ENCODE data around the gene RFTN2. TPM values are rescaled to one million over a fixed set of nuclear protein-coding genes. Genes with fewer than 3 reads are reported as not detected.
A peak's percentile ranks its signal among the peaks of the same experiment; 100 is the strongest.
"Not testable (repeated sequence)": the region's sequence is repeated elsewhere in the genome, so short reads cannot be mapped to it uniquely, and the experiment has no call there.

RFTN2 gene
- total RNA-seq, 1 donor from 2014 or later = 27.1 TPM

DNA sequence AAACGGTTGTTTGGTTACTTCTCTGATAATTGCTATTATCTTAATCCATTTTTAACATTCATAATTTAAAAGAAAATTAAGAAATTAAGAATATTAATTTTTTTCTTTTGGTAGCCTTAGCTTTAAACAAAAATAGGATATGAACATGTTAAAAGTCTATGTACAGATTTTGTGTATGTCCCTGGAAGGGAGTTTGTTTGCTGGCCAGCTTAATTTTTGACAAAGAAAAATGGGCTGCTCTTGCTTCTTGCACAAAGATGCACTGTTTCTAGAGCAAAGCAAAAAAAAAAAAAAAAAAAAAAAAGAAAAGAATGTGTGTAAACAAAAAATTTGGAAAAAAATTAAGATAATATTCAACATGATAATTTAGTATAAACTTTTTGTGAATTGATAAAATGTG is 1.3 kb downstream of the RFTN2 start:
- peak; percentile 5 for DNase-seq

DNA sequence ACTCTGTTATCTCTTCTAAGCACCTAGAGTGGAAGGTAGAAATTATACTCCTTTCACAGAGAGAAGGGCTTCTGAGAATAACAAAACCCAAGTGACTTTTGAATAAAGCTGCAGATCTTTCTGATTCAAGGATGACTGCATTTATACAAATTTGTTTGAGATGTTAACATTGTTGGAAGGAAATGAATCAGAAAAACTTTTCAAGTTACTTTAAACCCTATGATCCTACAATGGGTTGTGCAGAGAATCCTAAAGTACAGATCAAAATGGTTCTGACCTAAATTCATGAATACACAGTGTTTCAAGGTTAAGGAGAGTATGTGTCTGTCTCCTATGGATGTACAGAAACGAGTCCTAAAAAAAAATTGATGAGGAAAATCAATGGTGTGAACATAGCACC is 1.8 kb downstream of the RFTN2 start:
- peak; percentile 14 for DNase-seq

DNA sequence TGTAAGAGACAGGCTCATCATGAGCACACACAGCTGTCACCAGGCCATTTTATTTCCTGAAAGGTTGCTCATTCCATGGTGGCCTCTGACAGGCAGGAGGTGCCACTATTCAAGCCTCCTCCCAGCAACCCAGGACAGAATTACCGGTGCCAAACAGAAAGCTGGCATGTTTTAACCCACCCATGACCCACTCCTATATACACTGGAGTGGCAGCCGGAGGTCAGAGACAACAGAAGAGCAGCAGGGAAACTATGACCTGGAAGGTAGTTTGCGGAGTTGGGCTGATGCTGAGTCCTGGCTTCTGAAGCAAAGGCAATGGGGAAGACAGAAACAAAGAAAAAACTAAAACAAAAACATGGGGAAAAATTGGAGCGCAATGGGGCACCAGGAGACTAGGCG is 2.3 kb downstream of the RFTN2 start:
- DNase-seq = no peak

DNA sequence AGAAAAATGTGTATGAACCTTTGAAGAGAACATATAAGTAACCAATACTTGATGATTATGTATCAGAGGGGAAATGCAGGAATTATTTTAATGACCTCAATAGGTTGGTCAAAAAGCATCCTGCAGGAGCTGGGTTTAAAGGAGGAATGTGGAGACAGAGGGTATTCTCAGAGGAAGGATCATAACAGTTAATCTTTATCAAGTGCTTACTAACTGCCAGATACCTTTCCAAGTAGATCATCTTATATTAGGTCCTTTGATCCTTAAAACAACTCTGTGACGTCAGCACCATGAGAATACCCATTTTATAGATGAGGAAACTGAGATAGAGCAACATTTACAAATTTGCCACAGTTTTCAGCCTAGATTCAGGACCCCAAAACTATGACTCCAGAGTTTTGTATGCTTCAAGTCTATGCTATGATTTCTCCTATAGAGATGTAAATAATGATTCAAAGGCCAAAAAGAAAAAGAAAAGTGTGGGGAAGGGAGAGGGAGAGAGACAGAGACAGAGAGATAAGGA is 3.0 kb downstream of the RFTN2 start:
- DNase-seq = no peak

DNA sequence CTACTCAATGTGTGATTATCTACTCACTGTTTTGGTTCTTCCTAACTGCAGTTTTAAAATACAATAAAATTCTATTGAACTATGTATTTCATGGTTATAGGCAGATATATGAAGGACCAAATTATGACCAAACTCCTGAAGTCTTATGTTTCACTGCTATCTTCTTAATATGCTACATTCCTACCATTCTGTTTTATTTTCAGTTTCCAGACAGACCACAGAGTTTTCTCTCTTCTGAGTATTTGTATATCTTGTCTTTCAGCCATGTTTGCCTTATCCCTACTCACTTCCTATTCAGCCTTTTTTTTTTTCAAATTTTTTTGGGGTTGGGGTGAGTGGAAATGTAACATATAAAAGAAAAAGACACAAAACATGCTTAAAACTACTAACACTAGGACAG is 6.3 kb downstream of the RFTN2 start:
- DNase-seq = no peak

DNA sequence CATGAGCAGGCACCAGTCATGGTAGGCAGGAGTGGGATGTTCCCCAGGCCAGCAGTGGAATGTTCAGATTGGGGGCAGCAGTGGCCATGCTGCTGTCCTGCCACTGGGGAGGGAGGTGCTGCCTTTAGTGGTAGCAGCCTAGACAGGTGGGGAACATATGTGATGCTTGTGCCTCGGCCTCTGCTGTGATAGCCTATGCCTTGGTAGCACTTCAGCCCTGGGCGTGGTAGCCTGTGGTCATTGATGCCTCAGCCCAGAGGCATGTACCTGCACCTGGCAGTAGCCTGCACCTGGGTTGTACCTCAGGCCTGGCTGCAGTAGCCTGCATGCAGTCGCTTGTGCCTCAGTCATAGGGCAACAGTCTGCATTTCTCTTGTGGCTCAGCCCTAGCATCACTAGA is 7.1 kb downstream of the RFTN2 start:
- no peak for DNase-seq

DNA sequence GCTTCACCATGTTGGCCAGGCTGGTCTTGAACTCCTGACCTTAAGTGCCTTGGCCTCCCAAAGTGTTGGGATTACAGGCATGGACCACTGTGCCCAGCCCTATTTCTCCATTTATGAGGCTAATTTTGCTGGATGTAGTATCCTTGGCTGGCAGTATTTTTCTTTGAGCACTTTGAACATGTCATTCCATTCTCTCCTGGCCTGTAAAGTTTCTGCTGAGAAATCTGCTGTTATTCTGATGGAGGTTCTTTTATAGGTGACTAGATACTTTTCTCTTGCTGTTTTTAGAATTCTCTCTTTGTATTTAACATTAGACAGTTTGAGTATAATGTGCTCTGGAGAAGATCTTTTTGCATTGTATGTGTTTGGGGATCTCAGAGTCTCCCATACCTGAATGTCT is 9.1 kb downstream of the RFTN2 start:
- DNase-seq = no peak

DNA sequence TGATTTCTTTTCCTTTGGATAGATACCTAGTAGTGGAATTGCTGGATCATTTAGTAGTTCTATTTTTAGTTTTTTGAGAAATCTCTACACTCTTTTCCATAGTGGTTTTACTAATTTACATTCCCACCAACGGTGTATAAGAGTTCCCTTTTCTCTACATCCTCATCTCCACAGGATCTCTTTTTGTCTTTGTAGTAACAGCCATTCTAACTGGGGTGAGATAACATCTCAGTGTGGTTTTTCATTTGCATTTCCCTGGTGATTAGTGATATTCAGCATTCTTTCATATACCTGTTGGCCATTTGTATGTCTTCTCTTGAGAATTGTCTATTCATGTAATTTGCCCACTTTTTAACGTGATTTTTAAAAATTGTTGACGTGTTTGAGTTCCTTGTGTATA is 13.8 kb downstream of the RFTN2 start:
- DNase-seq = no peak

DNA sequence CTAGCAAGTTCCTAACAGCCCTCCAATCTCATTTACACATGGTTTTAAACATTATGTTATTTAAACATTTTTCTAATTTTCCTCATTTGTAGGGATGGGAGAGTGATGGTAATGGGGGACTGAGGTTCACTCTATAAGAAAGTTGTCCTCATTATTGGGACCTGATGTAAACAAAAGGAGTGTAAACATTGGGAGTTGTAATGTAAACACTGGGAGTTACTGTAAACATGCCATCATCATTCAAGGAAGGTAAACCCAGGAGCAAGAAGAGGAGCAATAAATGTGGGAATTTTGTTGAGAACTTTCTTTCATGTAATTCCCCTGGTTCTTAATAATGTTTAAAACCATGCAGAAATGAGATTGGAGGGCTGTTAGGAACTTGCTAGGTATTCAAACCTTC is 17.8 kb downstream of the RFTN2 start:
- no peak for DNase-seq

DNA sequence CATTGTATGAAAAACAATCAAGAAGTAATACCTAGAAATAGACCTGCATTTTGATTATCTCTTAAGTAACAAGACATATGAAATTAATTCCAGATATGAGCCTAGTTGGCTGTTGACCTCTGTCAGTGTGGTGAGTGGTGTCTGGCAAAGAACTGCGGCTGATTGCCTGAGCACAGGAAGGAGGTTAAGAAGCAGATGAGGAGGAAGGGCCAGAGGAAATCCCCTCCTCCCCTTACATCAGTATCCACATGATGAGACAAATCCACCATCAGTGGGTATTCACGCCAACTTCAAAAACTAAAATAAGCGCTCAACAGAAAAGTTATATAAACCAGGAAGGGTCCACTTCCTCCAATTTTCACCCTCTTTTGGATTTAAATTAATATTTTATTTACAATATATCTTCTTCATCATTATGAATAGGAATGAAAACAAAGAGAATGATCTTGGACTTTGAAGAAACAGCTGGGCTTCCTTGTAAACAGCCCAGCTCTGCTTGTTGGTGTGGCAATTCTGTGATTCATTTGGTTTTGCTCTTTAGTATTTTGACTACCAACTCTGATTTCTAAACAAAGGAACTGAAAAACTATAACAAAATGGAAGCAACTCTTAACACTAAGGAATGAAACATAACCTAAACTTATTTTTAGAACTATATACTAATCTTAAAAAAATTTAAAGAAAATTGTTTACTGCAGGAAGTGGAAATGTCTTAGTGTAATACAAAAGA is 27.3 kb downstream of the RFTN2 start:
- DNase-seq = no peak

DNA sequence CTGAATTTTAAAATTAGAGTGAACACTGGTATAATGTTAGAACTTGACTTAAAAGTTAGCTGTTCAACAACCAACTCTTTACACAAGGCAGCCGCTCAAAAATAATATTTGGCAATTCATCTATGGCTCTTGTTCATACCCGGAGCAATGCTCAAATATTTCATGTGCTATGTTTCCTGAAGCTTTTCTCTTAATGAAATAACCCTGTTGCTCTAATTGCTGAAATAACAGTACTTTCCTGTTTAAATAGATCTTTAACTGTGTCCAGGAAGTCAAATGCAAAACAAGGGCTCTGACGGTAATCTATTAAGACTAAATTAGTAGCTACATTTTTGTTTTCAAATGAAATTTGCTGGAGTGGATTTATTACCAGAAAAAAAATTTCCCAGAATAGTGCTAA is 33.7 kb downstream of the RFTN2 start:
- no peak for DNase-seq

DNA sequence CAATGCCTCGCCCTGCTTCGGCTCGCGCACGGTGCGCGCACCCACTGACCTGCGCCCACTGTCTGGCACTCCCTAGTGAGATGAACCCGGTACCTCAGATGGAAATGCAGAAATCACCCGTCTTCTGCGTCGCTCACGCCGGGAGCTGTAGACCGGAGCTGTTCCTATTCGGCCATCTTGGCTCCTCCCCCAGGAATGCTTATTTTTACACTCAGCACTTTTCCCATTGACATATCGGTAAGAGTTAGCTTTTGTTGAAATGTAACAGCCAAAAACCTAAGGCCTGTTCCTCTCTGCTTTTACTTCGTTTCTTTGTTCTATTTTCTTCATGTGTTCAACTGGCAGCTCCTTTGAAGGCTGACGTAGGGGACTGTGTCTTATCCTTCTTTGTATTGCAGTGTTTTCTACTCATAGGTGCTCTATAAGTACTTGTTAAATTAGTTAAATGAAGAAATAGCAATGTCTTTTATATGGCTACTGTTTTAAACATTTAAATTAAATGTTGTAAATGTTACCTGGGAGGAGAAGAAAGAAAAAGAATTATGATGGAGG is 34.7 kb downstream of the RFTN2 start:
- not testable (repeated sequence) for DNase-seq

DNA sequence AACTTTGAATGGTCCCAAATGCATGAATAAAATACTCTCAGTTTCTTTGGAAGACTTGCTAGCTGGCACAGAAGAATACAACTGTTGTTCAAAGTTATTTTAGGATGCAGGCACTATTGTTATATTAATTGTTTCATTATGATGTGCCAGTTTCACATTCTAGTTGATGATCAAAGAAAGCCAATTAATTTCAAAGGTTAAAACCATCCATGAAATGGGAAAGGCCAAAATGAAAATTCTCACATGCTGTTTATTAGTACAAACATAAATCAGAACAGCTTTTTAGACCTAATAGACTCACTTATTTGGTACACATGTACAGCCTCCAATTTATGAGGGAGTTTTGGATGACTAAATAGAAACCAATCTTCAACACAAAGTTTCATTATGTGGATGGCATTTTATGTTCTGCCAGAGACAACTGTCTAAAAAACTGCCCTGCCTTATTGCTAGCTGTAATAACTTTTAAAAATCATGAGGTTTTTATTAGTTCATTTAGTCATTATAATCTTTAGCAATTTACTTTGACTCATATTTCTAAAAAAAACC is 42.2 kb downstream of the RFTN2 start:
- DNase-seq = peak; percentile 9

DNA sequence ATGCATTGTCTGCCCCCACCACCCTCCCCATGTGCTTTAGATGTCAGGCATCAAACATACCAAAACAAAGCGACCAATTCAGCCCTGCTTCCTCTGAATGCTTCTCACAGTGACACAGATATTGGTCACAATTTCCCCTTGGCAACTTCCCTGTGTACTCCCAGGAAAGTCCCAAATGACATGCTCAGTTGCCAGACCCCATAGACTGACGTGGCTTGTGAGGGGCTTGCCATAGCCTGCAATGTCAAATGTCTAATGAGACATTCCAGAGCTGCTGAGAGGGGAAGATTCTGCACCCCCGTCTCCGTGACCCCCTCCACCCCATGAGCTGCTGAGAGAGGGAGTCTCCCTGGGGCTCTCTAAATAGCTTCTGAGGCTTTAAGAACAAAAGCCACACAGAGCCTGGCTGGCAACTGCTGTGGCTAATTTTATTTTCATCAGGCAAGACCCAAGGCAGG is 47.3 kb downstream of the RFTN2 start:
- DNase-seq = peak; percentile 59

DNA sequence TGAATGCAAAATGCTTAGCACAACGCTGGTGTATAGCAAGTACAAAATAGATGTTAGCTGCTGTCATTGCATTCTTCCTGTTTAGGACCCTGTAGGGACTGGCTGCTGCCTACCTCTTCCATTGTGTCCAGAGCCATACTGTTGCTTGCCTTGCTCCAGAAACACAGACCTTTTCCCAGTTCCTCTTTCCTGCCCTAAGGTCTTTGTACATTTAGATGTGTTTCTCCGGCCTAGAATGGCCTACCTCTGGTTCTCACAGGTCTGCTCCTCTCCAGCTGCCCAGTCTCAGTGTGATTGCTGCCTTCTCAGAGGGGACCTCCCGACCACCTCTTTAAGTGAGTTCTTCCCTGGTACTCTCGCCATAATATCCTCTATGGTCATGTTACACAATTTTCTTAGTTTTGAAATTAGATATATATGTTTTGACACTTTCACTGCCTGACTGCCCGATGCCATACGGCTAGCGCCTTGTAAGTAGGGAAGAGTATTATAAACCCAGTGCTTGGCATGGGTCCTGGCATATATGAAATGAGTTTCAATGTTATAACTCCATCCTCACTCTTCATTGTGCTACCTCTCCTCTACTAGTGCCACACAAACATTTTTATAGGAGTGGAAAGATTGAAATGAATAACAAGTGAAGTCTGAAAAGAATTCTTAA is 48.3 kb downstream of the RFTN2 start:
- DNase-seq = no peak

DNA sequence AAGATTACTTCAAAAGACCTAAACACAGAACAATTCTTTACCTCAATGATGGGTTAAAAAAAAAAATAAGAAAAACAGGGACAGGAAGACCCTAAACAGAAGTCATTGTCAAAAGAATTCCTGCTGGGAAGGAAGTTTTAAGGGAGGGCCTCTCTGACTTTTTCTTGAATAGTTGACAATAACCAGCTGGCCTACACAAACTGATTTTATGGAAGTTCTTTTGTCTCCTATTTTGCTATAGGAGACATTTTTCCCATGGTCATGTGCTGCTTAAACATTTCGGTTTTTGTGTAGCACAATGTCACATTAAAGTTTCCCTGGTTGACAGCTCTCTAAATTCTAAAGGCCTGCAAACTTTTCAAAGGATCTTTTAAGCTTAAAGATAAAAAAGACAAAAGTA is 55.3 kb downstream of the RFTN2 start:
- DNase-seq = no peak

DNA sequence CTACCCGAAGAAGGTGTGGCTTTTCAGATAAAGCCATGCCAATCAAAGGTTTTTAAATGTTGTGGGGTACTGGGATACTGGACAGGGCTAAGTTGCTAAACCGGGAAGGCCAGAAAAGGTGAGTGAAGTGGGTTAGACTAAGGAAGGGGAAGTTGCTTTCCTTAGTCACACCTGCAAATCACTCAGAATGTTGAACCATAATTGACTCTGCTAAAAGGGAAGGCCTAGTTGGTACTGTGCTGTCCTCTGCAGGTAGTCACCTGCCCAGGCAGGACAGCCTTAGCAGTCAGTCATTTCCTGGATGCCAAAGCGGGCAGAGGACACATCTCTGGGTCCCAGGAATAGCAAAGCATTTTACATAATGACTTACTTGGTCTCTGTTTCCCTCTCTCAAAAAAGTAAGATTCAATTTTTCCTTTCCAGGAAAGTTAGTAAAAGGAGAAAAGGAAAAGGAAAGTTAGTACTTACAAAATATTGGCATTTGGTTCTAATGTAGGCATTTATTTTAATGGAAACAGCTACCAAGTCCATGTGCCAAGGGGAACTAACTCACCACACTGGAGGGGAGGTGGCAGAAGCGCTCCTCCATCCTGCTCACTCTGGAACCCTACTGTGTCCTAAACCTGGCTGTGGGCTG is 60.3 kb downstream of the RFTN2 start:
- DNase-seq = no peak

DNA sequence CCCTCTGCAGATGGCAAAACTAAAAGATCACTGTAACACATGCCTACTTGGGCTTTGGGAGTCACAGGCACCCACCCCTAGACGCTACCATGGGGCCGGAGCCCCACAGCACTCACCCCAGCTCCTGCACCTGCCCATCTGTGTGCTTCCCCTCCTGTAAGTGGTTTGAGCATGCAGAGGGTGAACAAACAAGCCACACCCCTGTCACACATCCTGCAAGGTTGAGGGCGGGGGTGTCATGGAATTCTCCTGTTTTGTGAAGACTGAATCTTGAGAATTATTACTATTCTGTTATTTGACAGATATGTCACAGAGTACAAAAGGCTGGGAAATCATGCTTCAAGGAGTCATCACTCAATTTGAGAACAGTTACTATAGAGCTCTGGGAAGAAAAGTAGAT is 60.9 kb downstream of the RFTN2 start:
- no peak for DNase-seq

DNA sequence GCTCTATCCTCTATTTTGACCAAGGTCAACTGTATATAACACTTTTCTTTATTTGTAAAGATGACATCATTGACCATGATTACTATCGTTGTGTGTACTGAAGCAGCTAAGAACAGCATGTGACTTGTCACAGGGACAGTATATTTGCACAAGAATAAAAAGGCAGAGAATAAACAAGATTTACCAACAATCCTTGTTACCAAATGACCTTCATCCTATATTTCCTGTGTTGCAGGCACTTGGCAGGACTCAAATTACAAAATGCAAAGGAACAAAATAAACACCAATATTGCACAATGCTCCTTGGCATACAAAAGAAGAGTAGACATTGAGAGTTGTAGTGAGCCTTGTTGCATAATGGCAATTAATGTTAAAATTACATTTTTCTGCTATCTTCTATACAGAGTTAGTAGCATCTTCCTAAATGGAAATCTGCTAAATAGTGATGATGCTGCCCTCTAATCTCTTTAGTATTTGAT is 61.8 kb downstream of the RFTN2 start:
- DNase-seq = no peak

DNA sequence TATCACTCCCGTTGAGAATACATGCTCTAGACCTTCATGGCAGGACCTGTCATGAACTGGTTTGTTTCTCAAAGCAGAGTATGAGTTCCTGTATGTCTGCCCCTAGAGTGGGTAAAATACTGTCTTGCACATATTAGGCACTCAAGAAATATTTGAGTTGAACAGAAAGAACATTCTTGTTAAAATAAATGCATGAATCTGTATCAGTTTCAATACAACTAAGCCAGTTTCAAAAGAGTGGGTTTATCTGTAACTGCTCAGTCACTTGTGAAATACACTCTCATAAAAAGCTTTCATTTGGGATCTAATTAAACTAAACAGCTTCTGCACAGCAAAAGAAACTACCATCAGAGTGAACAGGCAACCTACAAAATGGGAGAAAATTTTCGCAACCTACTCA is 69.2 kb downstream of the RFTN2 start:
- DNase-seq = no peak

DNA sequence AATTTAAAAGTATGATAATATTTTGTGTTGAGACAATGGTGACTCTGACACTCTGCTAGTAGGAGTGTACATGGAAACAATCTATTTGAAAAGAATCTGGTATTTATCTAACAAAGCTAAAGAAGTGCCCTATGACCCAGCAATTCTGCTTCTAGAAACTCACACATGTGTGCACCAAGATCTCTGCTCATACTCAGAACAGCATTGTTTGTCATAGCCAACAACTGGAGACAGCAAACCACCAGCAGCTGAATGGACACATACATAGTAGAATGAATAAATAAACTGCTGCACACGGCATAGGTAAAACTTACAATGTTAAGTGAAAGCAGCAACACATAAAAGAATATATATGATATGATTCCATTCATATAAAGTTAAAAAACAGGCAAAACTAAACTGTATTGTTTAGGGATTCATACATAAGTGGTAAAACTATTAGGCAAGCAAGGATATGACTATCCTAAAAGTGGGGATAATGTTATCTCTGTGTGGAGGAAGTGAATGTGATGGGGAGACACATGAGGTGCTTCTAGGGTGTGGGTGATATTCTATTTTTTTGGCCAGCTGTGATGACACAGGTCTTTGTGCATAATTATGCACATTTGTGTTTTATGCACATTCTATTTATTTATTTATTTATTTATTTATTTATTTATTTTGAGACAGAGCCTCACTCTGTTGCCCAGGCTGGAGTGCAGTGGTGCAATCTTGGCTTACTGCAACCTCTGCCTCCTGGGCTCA is 71.1 kb downstream of the RFTN2 start:
- DNase-seq = no peak

DNA sequence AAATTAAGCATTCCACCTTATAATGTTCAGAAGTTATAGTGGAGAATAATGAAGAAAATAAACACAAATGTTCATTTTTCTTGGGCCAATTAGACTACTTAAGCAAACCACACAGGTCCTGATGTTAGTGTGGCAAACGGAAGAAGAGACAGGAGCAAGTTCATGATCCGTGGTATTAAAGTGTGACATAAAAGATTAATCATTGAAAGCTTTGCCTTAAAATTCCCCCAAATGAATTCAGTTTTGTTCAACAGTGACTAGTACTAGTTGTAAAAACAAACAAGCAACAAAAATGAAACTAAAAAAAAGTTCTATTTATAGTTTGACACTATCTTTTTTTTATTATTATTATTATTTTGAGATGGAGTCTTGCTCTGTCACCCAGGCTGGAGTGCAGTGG is 73.7 kb downstream of the RFTN2 start:
- DNase-seq = no peak
